Activated CD4-positive, alpha-beta T cell treated with anti-CD3 and anti-CD28 coated beads for 48 hours (primary cell): Measurements from ENCODE around the gene AGAP2.
"Not testable (repeated sequence)": the region's sequence is repeated elsewhere in the genome, so short reads cannot be mapped to it uniquely, and the experiment has no call there.

Experiments
- DNase-seq: peaks from one replicate; pipeline ENCODE4 v3.0.0-alpha.2; 2020

The AGAP2 gene

DNA sequence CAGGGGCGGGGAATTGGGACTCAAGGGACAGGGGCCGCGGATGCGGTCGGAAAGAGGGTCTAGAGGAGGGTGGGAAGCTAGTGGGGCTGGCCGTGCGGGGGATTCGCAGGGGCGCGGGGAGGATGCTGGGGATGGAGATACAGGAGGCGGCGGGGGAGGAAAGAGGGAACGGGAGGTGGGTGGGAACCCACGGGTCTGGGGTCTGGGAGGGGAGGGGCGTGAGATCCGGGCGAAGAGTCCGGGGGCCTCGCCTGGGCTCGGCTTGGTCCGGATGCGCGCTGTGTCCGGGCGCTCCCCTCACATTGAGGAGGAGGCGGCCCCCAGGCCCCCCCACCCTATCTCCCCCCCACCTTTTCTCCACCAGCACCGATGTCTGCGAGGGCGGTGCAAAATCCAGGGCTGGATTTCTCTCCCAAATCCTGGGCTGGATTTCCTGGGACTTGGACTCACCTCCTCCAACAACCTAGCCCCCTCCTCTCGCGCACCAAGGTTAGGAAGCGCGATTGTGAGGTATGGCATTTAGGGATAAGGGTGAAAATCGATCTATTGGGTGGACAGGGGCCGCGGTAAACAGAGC lies at the start of gene AGAP2:
Gene AGAP2, minus strand, starts transcription at position 82 of the 577 bp plus-strand sequence. CDS start 496 bp downstream, outside the sequence.
- no peak for DNase-seq

DNA sequence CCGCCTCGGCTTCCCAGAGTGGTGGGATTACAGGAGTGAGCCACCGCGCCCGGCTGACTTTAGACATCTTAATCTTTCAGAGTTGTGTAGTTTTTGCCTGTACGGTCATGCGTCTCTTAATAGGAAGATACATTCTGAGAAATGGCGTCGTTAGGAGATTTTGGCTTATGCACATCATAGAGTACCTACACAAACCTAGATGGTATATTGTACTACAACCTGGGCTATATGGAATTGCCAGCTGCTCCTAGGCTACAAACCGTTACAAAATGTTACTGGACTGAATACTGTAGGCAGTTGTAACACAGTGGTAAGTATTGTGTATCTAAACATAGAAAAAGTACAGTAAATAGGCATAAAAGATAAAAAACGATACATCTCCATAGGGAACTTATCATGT lies 45.3 kb upstream of the AGAP2 start:
- DNase-seq: no peak

DNA sequence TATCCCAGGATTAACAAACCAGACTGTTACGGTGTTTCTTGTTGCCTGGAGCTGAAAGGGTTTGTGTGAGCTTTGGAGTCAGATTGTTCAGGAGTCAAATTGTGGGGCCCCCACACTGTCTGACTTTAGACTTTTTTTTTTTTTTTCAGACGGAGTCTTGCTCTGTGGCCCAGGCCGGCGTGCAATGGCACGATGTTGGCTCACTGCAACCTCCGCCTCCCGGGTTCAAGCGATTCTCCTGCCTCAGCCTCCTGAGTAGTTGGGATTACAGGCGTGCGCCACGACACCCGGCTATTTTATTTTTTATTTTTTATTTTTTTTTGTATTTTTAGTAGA lies 44.9 kb upstream of the AGAP2 start:
- no peak for DNase-seq

DNA sequence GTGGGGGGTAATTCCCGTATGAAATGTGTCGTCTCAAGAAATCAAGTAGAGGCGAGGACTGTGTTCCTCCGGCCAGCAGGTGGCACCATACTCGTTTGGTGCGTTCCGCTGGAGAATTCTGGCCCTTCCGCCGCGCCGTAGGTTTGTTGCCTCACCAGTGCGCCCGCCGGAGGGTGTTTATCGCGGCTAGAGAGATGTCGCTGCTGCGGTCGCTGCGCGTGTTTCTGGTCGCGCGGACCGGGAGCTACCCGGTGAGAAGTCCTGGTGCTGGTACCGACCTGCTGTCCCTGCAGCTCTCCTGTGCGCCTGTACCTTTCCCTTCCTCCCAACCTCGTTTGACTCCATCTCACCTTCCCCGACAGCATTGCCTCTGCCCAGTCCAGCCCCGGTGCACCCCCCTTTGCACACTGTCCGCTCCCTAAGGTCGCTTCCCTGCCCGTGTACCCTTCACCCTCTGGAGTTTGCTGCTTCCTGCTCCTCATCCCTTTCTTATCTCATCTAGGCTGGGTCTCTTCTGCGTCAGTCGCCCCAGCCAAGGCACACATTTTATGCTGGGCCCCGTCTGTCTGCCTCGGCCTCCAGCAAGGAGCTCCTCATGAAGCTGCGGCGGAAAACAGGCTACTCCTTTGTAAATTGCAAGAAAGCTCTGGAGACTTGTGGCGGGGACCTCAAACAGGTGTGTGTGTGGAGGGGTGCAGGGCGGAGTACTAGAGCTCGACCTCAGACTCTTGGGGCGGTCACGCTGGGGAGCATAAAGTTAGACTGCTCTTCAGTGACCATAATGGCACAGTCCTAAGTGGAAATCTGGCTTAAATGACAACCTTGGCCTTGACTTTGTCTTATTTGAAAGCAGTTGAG lies 44.3 kb upstream of the AGAP2 start, which contains the start of gene TSFM:
Gene TSFM, plus strand, starts transcription at position 180 of the 858 bp plus-strand sequence. Its CDS starts 15 bp downstream, at position 195.
- DNase-seq: peak; percentile 98

DNA sequence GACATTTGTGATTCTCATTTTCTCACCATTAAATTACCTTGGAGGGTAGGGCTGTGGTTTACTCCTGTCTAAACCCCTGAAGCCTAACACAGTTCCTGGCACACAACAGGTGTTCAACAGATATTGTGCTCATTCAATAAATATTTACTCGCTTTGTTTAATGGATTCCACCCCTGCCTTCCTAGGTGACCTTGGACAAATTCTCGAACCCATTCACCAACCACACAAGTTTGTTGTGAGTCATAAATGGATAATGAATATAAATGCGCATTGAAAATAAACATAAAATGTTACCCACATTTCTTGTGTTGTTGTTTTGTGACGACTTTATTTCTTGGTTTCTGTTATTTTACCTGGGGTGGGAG lies 43.7 kb upstream of the AGAP2 start:
- DNase-seq: no peak

DNA sequence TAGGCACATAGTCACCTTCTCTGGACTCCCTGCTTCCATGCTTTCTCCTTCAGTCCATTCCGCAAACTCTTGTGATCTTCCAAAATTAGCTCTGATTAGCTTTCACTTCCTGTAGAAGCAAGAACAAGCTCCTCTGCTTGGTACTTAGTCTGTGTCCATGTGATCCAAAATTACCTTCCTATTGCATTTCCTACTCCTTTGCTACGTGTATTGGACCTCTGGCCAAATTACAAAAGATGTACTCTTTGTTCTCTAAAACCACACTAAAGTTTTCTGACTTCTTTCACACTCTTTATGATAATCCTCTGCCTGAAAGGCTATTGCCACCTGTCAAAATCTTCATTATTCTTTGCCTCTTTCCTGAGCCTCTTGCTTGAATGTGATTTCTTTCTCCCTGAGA lies 43.3 kb upstream of the AGAP2 start:
- no peak for DNase-seq

DNA sequence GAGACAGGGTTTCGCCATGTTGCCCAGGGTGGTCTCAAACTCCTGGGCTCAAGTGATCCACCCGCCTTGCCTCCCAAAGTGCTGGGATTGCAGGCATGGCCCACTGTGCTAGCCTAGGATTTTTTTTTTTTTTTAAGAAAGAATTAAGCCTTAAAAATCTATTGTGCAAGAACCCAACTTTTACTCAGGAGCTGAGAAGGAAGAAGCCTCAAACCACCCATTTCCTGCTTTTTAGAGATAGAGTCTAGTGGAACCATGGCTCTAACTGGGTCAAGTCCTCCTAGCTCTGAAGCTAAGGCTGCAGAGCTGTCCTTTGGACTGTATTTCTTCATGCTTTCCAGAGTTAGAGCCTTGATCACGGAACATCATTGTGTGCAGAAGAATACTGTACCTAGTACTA lies 42.7 kb upstream of the AGAP2 start:
- DNase-seq: no peak

DNA sequence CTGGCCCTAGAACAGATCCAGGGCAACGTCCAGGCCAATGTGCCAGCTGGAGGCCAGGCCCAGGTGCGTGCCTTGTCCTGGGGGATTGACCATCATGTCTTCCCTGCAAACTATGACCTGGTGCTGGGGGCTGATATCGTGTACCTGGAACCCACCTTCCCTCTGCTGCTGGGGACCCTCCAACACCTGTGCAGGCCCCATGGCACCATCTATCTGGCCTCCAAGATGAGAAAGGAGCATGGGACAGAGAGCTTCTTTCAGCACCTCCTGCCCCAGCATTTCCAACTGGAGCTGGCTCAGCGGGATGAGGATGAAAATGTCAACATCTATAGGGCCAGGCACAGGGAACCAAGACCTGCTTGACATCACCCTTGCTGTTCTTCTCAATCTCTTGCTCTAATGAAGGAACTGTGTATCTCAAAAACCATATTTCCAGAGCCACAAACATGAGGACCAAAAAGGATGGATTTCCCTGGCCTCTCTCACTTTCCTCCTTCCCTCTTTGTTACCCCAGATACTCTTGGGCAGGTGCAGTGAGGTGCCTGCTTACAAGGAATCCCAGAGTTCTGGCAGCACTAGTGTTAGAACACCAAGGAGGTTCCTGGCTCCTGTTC lies 41.8 kb upstream of the AGAP2 start:
- DNase-seq: no peak

DNA sequence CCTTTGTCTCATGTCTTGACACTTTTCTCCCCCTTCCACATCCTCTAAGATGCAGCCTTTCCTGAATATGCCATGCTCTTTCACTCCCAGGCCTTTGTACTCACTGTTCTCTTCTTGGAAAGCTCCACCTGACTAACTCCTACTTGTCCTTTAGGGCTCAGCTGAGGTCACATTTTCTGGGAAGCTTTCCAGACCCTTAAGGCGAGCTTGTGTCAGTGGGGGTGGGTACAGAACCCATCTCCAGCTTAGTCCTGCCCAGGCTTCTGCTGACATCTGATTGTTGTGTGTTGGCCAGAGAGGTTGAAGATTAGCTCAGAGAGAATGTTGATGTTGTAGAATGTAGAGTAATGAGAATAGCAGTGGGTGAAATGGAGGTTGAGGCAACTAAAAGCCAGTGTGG lies 41.2 kb upstream of the AGAP2 start:
- no peak for DNase-seq

DNA sequence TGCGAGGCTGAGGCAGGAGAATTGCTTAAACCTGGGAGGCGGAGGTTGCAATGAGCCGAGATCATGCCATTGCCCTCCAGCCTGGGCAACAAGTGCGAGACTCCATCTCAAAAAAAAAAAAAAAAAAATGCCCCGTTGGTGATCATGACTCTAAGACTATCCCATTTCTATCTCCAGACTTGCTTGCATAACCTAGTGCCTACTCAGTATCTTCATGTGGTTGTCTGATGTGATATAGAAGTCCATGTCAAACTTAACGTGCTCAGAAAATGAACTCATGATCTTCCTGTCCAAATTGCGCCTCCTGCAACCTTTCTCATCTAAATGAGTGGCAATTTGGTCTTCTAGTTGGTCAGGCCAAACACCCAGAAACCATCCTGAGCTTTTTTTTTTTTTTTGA lies 39.4 kb upstream of the AGAP2 start:
- DNase-seq: no peak

DNA sequence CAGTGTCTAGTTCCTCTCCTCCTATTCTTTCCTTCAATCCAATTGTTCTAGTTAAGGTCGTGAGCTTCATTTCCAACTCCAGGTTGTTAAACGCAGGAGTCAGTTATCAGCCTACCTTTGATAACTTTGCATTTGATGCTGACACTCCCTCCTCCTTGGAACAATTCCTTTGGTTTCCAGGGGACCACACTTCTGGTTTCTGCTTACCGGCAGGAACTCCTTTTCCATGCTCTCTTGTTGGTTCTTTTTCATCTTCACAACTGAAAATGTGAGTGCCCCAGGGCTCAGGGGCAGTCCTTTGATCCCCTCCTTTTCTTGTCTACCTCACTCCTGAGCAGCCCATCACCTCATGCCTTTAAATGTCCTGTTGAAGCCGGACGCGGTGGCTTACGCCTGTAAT lies 38.8 kb upstream of the AGAP2 start:
- no peak for DNase-seq

DNA sequence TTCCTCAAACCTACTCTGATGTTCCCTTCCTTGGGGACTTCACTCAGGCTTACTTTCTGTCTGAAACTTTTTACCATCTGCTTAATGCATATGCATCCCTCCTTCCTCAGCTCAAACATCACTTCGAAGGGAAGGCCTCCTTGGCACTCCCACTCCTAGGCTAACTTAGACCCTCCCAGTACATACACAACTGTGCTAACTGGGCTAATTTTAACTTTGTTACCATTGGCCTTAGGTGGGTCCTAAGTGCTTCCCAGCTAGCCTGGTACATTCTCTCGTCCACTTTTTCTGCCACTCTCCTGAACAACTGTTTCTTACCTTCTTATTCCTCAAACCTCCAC lies 37.7 kb upstream of the AGAP2 start:
- DNase-seq: no peak

DNA sequence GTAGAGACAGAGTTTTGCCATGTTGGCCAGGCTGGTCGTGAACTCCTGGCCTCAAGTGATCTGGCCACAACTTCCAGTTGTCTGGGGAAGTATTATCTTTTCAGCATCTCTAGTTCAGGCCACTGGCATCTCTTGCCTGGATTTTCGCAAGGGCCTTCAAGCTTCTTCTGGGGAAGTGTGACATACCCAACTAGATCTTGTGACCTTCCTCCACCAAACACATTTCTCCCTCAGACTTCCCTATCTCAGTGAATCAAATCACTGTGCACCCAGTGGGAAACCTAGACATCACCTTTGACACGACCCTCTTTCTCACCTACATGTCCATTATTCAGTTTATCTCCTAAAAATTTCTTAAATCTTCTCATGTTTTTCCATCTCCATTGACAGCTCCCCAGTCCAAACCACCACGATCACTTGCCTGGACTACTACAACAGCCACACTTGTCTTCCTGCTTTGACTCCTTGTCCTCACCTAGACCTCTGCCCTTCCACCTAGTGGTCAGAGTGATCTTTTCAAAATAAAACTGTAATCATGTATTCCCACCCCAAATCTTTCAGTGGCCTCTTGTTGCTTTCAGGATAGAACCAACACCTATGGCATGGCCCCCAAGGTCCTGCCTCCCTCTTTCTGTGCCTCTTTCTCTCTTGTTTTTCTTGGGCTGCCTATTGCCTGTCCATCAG lies 37.2 kb upstream of the AGAP2 start:
- no peak for DNase-seq

DNA sequence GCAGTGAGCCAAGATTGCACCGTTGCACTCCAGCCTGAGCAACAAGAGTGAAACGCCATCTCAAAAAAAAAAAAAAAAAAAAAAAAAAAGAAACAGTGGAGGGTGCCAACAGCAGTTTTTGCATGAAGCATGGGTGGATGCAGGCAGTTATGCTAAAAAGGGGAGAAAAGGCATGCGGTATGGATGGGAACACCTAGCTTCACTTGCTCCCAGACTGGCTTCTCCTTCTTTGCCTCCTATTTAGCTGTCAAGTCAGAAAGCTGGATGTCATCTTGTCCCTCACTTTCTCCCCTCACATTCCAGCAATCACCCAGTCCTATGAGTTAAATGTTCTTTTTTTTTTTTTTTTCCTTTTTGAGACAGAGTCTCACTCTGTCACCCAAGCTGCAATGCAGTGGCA lies 36.5 kb upstream of the AGAP2 start:
- no peak for DNase-seq

DNA sequence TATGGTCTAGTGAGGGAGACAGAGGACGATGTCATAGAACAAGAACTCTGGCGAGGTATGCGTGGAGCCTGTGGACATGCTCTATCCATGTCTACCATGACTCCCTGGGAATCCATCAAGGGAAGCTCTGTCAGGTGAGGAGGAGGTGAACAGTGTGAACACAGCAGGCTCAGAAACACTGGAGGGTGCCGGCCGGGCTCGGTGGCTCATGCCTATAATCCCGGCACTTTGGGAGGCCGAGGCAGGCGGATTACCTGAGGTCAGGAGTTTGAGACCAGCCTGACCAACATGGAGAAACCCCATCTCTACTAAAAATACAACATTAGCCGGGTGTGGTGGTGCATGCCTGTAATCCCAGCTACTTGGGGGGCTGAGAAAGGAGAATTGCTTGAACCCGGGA lies 36.1 kb upstream of the AGAP2 start:
- not testable (repeated sequence) for DNase-seq

DNA sequence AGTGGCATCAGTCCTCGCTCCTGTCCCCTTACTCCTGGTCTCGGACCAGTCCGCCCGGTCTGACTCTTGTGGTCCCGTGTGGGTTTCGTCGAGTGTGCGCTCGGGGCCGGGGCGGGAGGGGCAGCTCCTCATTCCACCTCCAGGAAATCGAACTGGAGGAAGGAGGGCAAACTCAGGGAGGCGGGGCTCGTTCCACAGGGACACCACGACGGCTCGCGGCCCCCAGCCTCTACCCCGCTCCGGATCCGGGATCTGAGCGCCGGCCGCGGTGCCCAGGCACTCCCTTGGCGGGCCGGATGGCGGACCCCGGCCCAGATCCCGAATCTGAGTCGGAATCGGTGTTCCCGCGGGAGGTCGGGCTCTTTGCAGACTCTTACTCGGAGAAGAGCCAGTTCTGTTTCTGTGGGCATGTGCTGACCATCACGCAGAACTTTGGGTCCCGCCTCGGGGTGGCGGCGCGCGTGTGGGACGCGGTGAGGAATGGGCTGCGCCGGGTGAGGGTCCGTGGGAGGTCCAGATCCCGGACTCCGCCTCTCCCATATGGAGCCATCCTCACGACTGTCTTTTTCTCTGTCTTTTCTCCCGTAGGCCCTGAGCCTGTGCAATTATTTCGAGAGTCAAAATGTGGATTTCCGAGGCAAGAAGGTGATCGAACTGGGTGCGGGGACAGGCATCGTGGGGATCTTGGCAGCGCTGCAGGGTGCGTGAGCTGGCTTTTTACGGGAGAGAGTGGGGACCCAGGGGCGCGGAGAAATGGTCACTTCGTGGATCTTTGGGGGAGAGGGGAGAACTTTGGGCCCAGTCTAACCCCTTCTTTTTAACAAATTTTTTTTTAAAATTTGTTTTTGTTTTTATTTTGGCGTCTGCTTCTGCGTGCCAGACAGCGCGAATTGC lies 34.1 kb upstream of the AGAP2 start, which contains the start of gene EEF1AKMT3:
Gene EEF1AKMT3, plus strand, starts transcription at position 186 of the 894 bp plus-strand sequence. Its CDS starts 111 bp downstream, at position 297.
- peak; percentile 47 for DNase-seq

DNA sequence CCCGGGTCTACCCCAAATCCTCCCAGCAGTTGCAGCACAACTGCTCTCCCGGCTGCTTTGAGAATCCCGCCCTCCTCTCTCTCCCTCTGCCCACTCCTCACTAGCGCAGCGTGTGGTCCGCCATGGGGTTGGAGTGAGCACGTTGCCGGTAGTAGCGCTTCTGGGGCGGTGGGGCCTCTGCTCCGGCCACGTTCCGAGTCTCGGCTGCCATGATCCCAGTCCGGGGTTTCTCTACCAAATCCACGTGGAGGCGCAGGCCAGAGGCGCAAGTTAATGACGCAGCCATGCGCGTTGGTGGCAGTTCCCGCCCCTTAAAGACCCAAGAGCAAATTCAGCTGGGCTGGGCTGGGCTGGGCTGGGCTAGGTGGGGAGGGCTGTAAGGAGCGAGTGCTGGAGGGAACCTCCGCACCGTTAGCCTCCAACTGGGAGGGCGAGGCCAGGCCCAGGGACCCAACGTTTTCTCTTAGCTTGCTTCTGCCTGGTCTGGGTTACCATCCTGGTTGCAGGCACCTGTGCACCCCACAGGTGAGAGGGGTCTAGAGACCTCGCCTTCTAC lies 33.4 kb upstream of the AGAP2 start, which contains the start of gene METTL1:
Gene METTL1, minus strand, starts transcription at position 233 of the 556 bp plus-strand sequence. Its CDS starts 22 bp downstream, at position 211.
- DNase-seq: peak; percentile 96

DNA sequence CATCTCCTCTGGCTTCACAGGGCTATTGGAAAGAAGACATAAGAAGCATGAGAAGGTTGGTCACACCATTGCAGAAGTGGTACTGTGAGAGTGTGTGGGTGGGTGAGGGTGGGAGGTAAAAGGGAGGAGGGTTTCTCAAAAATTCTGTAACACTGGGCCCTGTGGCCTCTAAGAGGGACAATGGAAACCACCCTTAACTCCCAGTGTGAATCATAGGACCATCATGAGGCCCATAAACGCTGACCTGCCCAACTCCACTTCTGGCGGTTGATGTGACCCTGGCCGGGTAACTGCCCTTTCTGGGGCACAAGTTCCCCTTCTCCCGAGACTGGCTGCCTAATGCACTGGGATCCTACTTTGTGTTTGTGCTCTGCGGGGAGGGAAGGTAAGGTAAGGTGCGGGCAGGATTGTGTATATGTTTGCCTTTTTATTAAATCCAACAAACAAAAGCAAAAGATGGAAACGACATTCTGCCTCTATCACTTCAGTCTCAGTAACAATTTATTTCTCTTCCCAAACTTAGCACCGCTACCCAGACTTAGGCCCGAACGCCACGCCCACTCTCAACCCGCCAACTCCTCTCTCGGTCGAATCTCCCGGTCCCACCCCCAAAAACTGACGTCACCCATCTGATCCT lies 32.8 kb upstream of the AGAP2 start:
- DNase-seq: peak; percentile 94

DNA sequence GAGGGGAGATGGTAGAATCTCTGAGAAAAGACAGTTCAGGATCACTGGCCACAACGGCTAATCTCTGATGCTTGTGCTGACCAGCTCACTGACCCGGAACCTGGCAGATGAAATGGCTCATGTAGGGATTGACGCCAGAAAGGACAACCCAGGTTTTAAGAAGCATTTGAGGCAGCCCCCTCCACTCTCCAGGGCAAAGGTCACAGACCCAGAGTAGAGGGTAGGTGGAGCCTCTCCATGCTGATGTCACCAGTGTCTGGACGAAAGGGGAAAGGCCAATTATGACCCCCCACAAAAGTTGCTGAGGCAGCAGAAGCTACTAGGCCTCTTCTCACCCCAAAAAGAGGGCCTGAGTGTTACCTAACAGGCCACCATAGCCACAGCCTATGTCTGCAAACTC lies 32.2 kb upstream of the AGAP2 start:
- no peak for DNase-seq

DNA sequence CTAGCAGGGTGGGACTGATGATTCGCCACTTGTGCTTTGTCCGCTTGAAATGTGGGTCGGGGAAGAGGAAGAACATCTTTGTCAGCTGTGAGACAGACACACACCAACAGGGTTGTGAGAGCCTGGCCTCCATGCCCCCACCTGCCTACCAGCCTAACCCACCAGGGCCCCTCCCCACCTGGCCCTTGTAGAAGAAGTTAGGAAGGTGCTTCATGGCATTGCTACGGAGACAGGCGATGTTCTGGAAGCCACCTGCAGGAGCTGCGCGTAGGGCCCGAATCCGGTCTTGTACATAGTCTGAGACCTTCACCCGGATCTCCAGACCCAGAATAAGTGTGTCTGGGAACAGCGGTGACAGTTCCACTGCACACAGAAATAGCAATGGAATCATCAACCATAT lies 31.1 kb upstream of the AGAP2 start:
- no peak for DNase-seq

DNA sequence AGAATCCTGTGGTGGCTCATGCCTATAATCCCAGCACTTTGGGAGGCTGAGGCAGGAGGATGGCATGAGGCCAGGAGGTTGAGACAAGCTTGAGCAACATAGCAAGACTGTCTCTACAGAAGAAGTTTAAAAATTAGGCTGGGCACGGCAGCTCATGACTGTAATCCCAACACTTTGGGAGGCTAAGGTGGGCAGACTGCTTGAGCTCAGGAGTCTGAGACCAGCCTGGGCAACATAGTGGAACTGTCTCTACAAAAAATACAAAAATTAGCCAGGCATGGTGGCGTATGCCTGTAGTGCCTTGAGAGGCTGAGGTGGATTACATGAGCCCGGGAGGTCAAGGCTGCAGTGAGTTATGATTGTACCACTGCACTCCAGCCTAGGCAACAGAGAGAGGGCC lies 29.3 kb upstream of the AGAP2 start:
- DNase-seq: no peak

DNA sequence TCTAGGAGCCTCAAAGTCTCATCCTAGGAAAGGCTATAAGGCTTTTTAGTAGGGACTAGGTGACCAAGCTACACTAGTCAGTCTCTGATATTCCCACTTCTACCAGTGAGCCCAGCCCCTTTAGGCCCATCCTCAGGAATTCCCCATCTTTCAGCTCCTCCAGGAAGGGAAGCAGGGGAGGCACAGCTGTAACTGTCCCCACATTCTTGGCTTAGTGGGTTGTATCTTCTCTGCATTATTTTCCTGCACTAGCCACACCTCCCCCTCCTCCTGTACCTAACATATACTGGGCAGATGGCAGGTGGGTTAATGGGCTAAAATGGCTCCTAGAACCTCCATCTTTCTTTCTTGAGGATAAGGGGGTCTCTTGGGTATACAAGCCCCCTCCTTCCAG lies 28.8 kb upstream of the AGAP2 start:
- no peak for DNase-seq
